Measurements from ENCODE around the gene CDC26.
A peak's percentile ranks its signal among the peaks of the same experiment; 100 is the strongest.
"Not testable (repeated sequence)": the region's sequence is repeated elsewhere in the genome, so short reads cannot be mapped to it uniquely, and the experiment has no call there.

CDC26 gene

DNA sequence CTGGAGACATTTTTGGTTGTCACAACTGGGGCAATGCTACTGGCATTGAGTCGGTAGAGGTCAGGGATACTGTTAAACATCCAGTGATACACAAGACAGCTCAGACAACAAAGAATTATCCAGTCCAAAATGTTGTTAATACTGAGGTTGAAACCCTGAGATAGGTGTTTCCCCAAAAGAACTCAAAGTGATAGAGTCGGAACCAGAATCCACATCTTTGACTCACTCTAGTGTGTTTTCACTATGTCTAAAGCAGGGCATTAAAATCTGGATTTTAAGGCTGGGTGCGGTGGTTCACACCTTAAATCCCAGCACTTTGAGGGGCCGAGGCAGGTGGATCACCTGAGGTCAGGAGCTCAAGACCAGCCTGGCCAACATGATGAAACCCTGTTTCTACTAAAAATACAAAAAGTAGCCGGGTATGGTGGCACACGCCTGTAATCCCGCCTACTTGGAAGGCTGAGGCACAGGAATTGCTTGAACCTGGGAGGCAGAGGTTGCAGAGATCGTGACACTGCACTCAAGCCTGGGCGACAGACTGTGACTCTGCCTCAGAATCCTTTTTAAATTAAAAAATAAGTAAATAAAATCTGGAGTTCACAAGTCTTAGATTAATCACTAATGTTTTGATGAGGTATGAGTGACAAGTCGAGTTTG is 37.0 kb downstream of the CDC26 start:
- DNase-seq (ENCODE audit: low spot score), result no peak

DNA sequence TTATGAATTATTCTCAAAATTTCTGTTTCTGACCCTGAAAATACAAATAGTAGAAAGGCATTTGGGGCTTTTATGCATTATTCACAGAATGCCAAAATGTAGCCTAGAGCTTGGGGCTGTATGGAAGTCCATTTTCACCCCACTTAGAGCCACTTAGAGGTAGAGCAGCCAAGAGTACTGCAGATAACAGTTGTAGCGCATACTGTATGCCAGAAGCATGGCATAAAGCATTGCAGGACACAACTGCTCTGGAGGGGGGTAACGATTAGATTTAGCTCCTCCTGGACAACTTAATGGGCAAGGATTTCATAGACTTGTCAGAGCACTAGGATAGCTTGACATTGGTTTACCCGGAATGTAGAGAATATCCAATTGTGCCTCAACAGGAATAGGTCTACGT is 38.3 kb downstream of the CDC26 start:
- no peak for DNase-seq (ENCODE audit: low spot score)

- DNase-seq (ENCODE audit: low spot score), result not testable (repeated sequence)
Measured at GRCh38 chr9:113235701-113236255, 39.6 kb downstream of the CDC26 start.

GRCh38 chr9:113231701-113232100 is 43.7 kb downstream of the CDC26 start:
- no peak for DNase-seq (ENCODE audit: low spot score)

DNA sequence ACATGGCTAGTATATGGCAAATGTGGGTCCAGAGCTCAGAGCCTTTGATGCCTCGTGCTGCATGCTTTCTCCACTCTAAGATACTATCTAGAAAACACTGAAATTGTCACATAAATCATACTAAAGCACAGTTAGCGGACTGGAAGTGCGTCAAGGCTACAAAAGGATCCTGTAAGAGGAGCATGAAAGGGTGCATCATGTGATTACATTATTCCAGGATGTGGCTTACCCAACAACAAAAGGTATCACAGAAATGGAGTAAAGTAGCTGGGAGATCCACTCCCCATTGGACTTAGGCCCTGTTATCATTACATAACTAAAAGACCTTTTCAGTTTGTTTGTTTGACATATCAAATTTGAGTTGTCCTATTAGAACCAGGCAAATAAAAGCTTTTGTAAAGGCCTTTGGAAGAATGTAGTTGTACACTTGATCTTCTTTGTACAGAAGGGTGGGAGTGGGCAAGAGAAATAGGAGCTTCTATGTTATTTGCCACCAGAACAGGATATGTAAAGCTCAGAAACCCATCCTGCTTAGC is 47.2 kb downstream of the CDC26 start:
- no peak for DNase-seq (ENCODE audit: low spot score)

- no peak for DNase-seq (ENCODE audit: low spot score)
Measured at GRCh38 chr9:113227436-113227835, 47.9 kb downstream of the CDC26 start.

- no peak for DNase-seq (ENCODE audit: low spot score)
Measured at GRCh38 chr9:113223963-113224362, 51.4 kb downstream of the CDC26 start.

GRCh38 chr9:113222482-113222841 is 52.9 kb downstream of the CDC26 start:
- DNase-seq (ENCODE audit: low spot score), result no peak

GRCh38 chr9:113221800-113222481 is 53.4 kb downstream of the CDC26 start:
- DNase-seq (ENCODE audit: low spot score), result no peak

DNA sequence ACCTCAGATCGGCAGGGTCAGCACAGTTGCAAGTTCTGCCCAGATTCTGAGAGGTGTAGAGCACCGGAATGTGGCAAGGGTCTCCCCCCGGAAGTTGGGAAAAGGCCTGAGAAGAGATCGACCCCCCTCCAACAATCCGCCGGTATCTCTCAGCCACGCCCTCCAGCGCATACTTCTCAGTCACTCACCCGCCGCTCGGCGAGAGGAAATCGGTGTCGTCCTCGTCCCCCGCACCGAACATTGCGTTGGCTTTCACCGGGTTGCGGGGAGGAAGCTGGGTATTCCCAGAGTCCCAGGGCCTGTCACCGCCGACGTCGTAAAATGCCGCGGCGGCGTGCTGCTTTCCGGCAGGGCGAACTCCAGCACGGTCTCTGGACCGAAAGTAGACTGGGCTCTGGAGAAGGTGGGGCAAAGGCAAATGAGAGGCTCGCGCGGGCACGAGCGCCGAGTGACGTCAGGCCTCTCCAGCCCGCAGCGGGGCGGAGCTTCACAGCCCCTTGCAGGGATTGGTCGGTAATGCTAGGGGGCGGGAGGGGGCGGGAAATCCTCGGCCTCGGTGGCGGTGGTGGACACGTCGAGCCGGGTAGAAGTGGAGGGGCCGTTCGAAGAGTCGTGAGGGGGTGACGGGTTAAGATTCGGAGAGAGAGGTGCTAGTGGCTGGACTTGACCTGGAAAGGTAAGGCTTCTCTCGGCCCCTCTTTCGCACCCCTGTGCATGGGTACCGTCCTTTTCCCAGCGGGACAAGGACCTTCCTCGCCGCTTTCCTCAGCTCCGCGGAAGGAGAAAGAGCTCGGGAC is 54.2 kb downstream of the CDC26 start, which contains the start of the genes FKBP15 and SLC31A1:
Gene FKBP15, minus strand, starts transcription at position 275 of the 797 bp plus-strand sequence. Its CDS starts 34 bp downstream, at position 241.
Gene SLC31A1, plus strand, starts transcription at position 542 of the 797 bp plus-strand sequence. CDS start 34,605 bp downstream, outside the sequence.
- DNase-seq (ENCODE audit: low spot score), result peak; percentile 99

DNA sequence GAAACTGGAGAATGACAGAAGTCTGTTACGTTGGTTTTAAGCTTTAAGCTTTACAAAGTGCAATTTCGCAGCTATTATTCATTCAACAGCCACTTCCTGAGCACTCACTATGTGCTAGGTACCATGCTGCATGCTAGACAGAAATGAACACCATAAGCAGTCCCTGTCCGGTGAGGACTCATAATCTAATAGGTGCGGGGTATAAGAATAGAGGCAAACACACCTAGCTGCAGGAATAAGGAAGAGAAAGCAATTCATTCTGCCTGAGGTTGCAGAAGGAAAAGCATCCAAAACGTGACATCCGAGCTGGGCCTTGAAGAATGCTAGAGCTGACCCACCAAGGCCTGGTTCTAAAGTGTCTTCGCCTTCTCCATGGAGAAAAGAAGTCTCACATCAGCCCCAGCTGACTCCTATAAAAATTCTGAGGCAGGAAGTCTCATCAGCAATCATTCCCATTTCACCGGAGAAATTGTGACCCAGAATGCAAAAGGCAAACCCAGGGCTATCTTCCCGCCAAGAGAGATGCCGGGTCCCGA is 54.8 kb downstream of the CDC26 start:
- peak; percentile 9 for DNase-seq (ENCODE audit: low spot score)

GRCh38 chr9:113219969-113220368 is 55.4 kb downstream of the CDC26 start:
- DNase-seq (ENCODE audit: low spot score), result no peak

DNA sequence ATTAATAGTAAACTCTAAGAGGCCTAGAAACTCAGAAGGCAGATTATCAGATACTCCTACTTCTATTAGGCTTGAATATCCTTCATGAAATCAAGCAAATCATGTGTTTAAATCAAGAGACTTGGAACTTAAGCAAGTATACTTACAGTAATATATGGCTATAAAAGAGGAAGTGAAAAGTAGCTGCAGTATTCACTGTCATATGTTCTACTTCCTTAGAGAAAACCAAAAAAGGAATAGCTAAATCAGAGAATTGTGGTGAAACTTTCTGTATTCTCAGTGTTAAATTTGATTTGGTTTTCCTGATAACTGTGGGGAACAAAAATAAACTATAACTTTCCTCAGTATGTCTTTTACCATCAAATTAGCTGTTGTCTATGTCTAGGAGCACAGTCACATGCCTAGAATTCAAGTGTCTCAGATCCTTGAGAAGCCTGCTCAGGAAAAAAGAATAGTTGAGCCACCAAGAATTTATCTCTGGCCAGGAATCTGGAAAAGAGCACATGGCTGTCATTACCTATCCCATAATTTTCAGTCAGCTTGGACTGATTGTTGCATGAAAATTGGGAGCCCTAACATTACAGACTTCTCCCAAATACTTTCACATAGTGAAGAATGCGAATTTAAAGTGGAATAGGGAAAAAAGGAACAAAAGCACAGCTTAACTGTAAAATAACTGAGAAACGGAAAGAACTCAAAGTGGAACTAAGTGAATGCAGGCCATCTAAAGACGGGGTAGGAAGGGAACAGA is 56.0 kb downstream of the CDC26 start:
- DNase-seq (ENCODE audit: low spot score), result no peak
